ENCODE data around the gene LGR4.
"Not testable (repeated sequence)": the region's sequence is repeated elsewhere in the genome, so short reads cannot be mapped to it uniquely, and the experiment has no call there.

Gene LGR4

GRCh38 chr11:27331981-27332380 lies 140.6 kb downstream of the LGR4 start:
- DNase-seq (ENCODE audit: low read depth): no peak
- no peak for TF ChIP-seq CTCF (IDR thresholded peaks at IDR 0.05; ENCODE audit: low read depth, low read length, missing control alignments)
- no peak overlapping the region for H3K4me3 ChIP-seq (ENCODE audit: low read depth, low read length)

- TF ChIP-seq CTCF (IDR thresholded peaks at IDR 0.05; ENCODE audit: low read depth, low read length, missing control alignments): no peak
- DNase-seq (ENCODE audit: low read depth): no peak
- H3K4me3 ChIP-seq (ENCODE audit: low read depth, low read length): no peak overlapping the region
These were observed 141.8 kb downstream of the LGR4 start for GRCh38 chr11:27330633-27331270.

DNA sequence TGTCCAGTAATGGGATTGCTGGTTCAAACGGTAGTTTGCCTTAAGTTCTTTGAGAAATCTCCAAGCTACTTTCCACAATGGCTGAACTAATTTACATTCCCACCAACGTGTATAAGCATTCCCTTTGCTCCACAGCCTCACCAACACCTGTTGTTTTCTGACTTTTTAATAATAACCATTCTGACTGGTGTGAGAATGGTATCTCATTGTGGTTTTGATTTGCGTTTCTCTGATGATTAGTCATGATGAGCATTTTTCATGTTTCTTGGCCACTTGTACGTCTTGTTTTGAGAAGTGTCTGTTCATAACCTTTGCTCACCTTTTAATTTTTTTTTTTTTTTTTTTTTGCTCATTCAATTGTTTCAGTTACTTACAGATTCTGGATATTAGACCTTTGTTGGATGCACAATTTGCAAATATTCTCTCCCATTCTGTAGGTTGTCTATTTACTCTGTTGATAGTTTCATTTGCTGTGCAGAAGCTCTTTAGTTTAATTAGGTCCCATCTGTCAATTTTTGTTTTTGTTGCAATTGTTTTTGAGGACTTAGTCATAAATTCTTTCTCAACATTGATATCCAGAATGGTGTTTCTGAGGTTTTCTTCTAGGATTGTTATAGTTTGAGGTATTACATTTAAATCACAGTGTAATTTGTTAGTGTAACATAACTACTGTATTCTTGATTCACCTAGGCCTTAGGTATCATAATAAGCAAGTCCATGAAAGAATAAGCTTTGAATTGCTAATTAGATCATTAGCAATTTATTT lies 142.5 kb downstream of the LGR4 start:
- H3K4me3 ChIP-seq (ENCODE audit: low read depth, low read length): no peak overlapping the region
- DNase-seq (ENCODE audit: low read depth): no peak
- TF ChIP-seq CTCF (IDR thresholded peaks at IDR 0.05; ENCODE audit: low read depth, low read length, missing control alignments): no peak

- DNase-seq (ENCODE audit: low read depth): no peak
- TF ChIP-seq CTCF (IDR thresholded peaks at IDR 0.05; ENCODE audit: low read depth, low read length, missing control alignments): no peak
- H3K4me3 ChIP-seq (ENCODE audit: low read depth, low read length): no peak overlapping the region
These were observed 144.0 kb downstream of the LGR4 start for GRCh38 chr11:27328614-27329013.

DNA sequence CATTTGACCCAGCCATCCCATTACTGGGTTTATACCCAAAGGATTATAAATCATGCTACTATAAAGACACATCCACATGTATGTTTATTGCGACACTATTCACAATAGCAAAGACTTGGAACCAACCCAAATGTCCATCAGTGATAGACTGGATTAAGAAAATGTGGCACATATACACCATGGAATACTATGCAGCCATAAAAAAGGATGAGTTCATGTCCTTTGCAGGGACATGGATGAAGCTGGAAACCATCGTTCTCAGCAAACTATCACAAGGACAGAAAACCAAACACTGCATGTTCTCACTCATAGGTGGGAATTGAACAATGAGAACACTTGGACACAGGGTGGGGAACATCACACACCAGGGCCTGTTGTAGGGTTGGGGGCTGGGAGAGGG lies 145.5 kb downstream of the LGR4 start:
- DNase-seq (ENCODE audit: low read depth); H3K4me3 ChIP-seq (ENCODE audit: low read depth, low read length): not testable (repeated sequence)

DNA sequence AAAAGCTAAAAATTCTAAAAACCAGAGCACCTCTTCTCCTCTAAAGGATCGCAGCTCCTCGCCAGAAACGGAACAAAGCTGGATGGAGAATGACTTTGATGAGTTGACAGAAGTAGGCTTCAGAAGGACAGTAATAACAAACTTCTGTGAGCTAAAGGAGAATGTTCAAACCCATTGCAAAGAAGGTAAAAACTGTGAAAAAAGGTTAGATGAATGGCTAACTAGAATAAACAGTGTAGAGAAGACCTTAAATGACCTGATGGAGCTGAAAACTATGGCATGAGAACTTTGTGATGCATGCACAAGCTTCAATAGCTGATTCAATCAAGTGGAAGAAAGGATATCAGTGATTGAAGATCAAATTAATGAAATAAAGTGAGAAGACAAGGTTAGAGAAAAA lies 150.4 kb downstream of the LGR4 start:
- DNase-seq (ENCODE audit: low read depth); H3K4me3 ChIP-seq (ENCODE audit: low read depth, low read length): not testable (repeated sequence)

DNA sequence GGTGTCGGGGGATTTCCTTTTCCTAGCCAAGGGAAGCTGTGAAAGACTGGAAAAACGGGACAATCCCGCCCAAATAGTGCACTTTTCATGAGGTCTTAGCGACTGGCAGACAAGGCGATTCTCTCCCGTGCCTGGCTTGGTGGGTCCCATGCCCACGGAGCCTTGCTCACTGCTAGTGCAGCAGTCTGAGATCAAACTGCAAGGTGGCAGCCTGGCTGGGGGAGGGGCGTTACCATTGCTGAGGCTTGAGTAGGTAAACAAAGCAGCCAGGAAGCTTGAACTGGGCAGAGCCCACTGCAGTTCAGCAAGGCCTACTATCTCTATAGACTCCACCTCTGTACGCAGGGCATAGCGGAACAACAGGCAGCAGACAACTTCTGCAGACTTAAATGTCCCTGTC lies 151.2 kb downstream of the LGR4 start:
- not testable (repeated sequence) for DNase-seq (ENCODE audit: low read depth); H3K4me3 ChIP-seq (ENCODE audit: low read depth, low read length)

GRCh38 chr11:27319072-27319471 lies 153.5 kb downstream of the LGR4 start:
- peak; percentile 29 for DNase-seq (ENCODE audit: low read depth)
- TF ChIP-seq CTCF (IDR thresholded peaks at IDR 0.05; ENCODE audit: low read depth, low read length, missing control alignments): no peak
- H3K4me3 ChIP-seq (ENCODE audit: low read depth, low read length): no peak overlapping the region
